Parathyroid adenoma (tissue), 2 donors: ENCODE results near the gene GRXCR2.

Experiments
- H2AFZ ChIP-seq: fragments of 300-600 bp; sonication (generic); one replicate; pipeline ENCODE4 v1.7.0; 2017; ENCODE audit warnings: antibody characterized with exemption, mild to moderate bottlenecking
- H3K27ac ChIP-seq: fragments of 300-600 bp; sonication (generic); one replicate; pipeline ENCODE4 v1.7.0; 2017
- H3K27me3 ChIP-seq: fragments of 300-600 bp; sonication (generic); one replicate; pipeline ENCODE4 v1.7.0; 2017; ENCODE audit warnings: low read length; ENCODE audit not compliant: control insufficient read depth, insufficient read depth
- H3K36me3 ChIP-seq: fragments of 300-600 bp; sonication (generic); one replicate; pipeline ENCODE4 v1.7.0; 2017; ENCODE audit warnings: low read length; ENCODE audit not compliant: control insufficient read depth, insufficient read depth
- H3K4me1 ChIP-seq: fragments of 300-600 bp; sonication (generic); one replicate; pipeline ENCODE4 v1.7.0; 2017; ENCODE audit warnings: control low read depth
- H3K4me2 ChIP-seq: fragments of 300-600 bp; sonication (generic); one replicate; pipeline ENCODE4 v1.7.0; 2017; ENCODE audit warnings: low read length
- H3K4me3 ChIP-seq: fragments of 300-600 bp; sonication (generic); one replicate; pipeline ENCODE4 v1.7.0; 2017; ENCODE audit warnings: low read depth, low read length
- H3K79me2 ChIP-seq: fragments of 300-600 bp; sonication (generic); one replicate; pipeline ENCODE4 v1.7.0; 2017; ENCODE audit warnings: control low read depth
- H3K9ac ChIP-seq: fragments of 300-600 bp; sonication (generic); one replicate; pipeline ENCODE4 v1.7.0; 2017; ENCODE audit warnings: mild to moderate bottlenecking
- H3K9me3 ChIP-seq: fragments of 300-600 bp; sonication (generic); one replicate; pipeline ENCODE4 v1.7.0; 2017; ENCODE audit warnings: low read length; ENCODE audit not compliant: control insufficient read depth
- CTCF ChIP-seq: fragments of 300-600 bp; sonication (generic); IDR thresholded peaks from one replicate; pipeline ENCODE4 v1.7.0; 2017; ENCODE audit warnings: antibody characterized with exemption, mild to moderate bottlenecking
- donor health status: primary hyperparathyroidism.

Gene GRXCR2

GRCh38 chr5:145859453-145859852 is 13.4 kb downstream of the GRXCR2 start:
- no peak overlapping the region for H3K4me3 ChIP-seq
- H2AFZ ChIP-seq: no peak overlapping the region
- no peaks in the 10 kb centered on the region for H3K4me1 ChIP-seq
- H3K27ac ChIP-seq: no peak overlapping the region
- H3K9ac ChIP-seq: no peak overlapping the region
- no peaks in the 10 kb centered on the region for H3K27me3 ChIP-seq
- no peak for TF ChIP-seq CTCF
- no peak overlapping the region for H3K4me2 ChIP-seq
- H3K9me3 ChIP-seq: no peaks in the 10 kb centered on the region
- H3K79me2 ChIP-seq: no peaks in the 10 kb centered on the region
- H3K36me3 ChIP-seq: no peaks in the 10 kb centered on the region

DNA sequence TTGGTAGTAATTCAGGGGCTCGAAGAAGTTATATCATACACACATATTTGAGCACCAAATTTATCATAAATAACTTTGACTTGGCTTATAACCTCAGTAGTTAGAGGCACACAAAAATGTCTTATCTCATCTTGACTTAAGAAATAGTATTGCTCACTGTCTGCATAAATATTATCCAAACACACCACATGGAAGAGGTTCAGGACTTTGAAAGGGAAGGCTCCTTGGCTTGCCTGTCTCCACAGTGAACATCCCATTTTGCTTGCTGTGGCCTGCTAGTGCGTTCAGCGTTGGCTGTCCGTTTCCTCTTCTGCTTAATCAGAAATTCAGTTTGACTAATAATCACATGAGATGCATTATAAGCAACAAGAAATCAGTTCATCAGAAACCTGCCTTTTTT is 13.9 kb downstream of the GRXCR2 start:
- Histone ChIP-seq H3K9ac (no peak overlapping the region), H3K9me3 (no peaks in the 10 kb centered on the region), H3K27me3 (no peaks in the 10 kb centered on the region), H3K79me2 (no peaks in the 10 kb centered on the region), H2AFZ (no peak overlapping the region), H3K36me3 (no peaks in the 10 kb centered on the region), H3K27ac (no peak overlapping the region), H3K4me2 (no peak overlapping the region), H3K4me1 (no peaks in the 10 kb centered on the region), H3K4me3 (no peak overlapping the region)
- no peak for TF ChIP-seq CTCF

DNA sequence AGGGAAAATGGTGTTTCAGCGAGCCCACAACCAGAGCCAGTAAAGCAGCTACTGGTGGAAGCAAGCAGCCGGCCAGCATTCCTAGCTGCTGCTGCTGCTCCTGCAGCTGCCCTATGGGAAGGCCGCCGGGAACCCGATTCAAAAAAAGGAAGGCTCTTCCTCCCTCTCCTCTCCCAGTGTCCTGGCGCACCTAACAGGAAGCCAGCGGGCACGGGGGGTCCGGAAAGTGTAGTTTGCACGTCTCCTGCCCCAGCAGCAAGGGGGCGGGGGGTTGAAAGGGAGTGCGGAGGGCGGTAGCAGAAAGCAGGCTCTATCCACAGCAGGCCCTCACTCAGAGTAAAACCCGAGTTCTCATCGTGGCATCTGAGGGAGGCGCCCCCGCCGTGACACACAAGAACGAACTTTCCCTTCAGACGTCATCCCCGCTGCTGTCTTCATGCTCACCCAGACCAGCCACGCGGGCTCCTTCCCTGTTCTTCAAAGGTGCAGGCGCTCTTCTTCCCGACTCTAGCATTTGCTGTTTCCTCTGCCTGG is 16.5 kb downstream of the GRXCR2 start:
- no peaks in the 10 kb centered on the region for H3K9me3 ChIP-seq
- no peaks in the 10 kb centered on the region for H3K27me3 ChIP-seq
- H3K4me1 ChIP-seq: no peaks in the 10 kb centered on the region
- peak overlapping the region; percentile 84 for H2AFZ ChIP-seq
- H3K4me2 ChIP-seq: peak overlapping the region; percentile 64
- no peak for TF ChIP-seq CTCF
- H3K4me3 ChIP-seq: peak overlapping the region; percentile 42
- H3K79me2 ChIP-seq: no peaks in the 10 kb centered on the region
- H3K27ac ChIP-seq: peak overlapping the region; percentile 11
- no peak overlapping the region for H3K9ac ChIP-seq
- no peaks in the 10 kb centered on the region for H3K36me3 ChIP-seq

GRCh38 chr5:145855763-145856267 is 17.0 kb downstream of the GRXCR2 start:
- Histone ChIP-seq H3K9ac (no peak overlapping the region), H3K9me3 (no peaks in the 10 kb centered on the region), H3K27me3 (no peaks in the 10 kb centered on the region), H3K4me1 (no peaks in the 10 kb centered on the region), H3K27ac (peak overlapping the region; percentile 11), H3K4me3 (no peak overlapping the region), H3K79me2 (no peaks in the 10 kb centered on the region), H2AFZ (peak overlapping the region; percentile 84), H3K4me2 (peak overlapping the region; percentile 64), H3K36me3 (no peaks in the 10 kb centered on the region)
- TF ChIP-seq CTCF: no peak

- Histone ChIP-seq H3K9ac (no peak overlapping the region), H3K4me1 (no peaks in the 10 kb centered on the region)
Observed at GRCh38 chr5:145854651-145855258, 18.1 kb downstream of the GRXCR2 start.

More at GRCh38 chr5:145854651-145855258, 18.1 kb downstream of the GRXCR2 start:
- Histone ChIP-seq H2AFZ (peak overlapping the region; percentile 22), H3K27me3 (no peaks in the 10 kb centered on the region), H3K4me3 (no peak overlapping the region), H3K79me2 (no peaks in the 10 kb centered on the region), H3K4me2 (no peak overlapping the region), H3K36me3 (no peaks in the 10 kb centered on the region), H3K9me3 (no peaks in the 10 kb centered on the region), H3K27ac (no peak overlapping the region)
- TF ChIP-seq CTCF: no peak
